ENCODE data around the gene ENOX1. TPM values are rescaled to one million over a fixed set of nuclear protein-coding genes. Genes with fewer than 3 reads are reported as not detected.

Gene ENOX1
- total and polyA plus RNA-seq, 2 of the 8 experiments (the other 6 are each of a cell fraction or from before 2014, with no cell fraction given), result 0.23 to 0.37 TPM

DNA sequence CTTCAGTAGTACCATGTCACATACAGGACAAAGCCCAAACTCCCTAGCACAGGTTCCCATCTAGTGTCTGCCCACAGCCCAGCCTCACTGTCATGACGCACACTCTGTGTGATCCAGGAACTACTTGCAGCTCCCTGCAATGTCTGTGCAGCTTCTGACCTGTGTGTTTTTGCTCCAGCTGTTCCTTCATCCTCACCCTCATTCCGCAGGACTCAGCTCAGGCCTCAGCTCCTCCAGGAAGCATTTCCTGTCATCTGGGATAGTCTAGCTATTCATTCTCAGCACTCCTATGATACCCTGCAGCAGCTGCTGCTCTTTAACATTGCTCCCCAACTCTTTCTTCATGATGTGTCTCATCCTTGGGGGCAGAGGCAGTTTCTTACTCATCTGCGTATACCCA lies 56.1 kb downstream of the ENOX1 start (continued):
- no peak for TF ChIP-seq SIRT6 (IDR thresholded peaks at IDR 0.05; ENCODE audit: low read length)
- TF ChIP-seq EGR1 (IDR thresholded peaks at IDR 0.05; ENCODE audit: borderline replicate concordance, low read depth, low read length), result no peak

Measured in H1 (cell line).